ENCODE measurements around the gene HES1.

Gene HES1

DNA sequence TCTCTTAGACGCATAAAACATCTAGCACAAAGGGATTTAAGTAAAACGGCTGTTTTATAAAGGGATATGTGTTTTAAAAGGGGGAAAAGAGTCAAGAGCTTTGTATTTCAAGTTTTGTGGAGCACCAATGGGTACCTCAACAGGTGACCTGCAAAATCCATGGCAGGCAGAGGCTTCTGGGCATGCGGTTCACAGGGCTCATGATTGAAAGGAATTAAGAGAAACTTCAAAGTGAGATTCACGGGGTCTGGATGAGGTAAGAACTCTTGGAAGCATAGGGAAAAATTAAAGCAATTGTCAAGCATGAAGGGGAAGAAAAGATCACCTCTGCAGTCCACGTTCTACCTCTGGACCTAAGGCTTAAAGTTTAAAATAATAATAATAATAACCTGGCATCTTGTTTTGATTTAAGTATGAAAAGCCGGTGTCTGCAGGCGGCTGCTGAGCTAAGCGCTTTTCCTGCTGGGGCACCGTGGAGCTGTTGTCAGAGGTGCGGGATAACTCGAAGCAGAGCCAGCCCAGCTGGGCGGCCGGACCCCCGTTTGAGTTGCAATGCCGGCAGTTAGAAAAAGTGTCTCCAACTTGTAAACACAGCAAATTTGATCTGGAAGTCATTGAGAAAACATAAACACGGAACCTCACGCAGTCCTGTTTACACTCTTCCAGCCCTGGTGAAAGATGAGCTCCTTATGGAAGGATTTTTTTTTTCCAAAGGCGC lies 40.5 kb downstream of the HES1 start:
- TF ChIP-seq JUND (IDR thresholded peaks at IDR 0.05; ENCODE audit: low read depth) = no peak
- DNase-seq (ENCODE audit: low read depth in 1 of 2, low spot score in 1 of 2) = no peak
- in situ Hi-C loops (cut with HindIII; ENCODE audit: low pct_unique_long_range_greater_than_20kb, low sequenced_read_pairs) = no loop called here

- DNase-seq (ENCODE audit: low read depth in 1 of 2, low spot score in 1 of 2) = peak in 1 of 2 experiments; percentile 63
- TF ChIP-seq JUND (IDR thresholded peaks at IDR 0.05; ENCODE audit: low read depth) = no peak
- in situ Hi-C loops (cut with HindIII; ENCODE audit: low pct_unique_long_range_greater_than_20kb, low sequenced_read_pairs) = no loop called here
Observed at GRCh38 chr3:194177141-194177540, 41.2 kb downstream of the HES1 start.

- DNase-seq (ENCODE audit: low read depth in 1 of 2, low spot score in 1 of 2) = no peak
- in situ Hi-C loops (cut with HindIII; ENCODE audit: low pct_unique_long_range_greater_than_20kb, low sequenced_read_pairs) = no loop called here
Observed at GRCh38 chr3:194178128-194178527, 42.2 kb downstream of the HES1 start.

GRCh38 chr3:194178669-194179068 lies 42.7 kb downstream of the HES1 start:
- in situ Hi-C loops (cut with HindIII; ENCODE audit: low pct_unique_long_range_greater_than_20kb, low sequenced_read_pairs) = no loop called here
- no peak for TF ChIP-seq JUND (IDR thresholded peaks at IDR 0.05; ENCODE audit: low read depth)
- DNase-seq (ENCODE audit: low read depth in 1 of 2, low spot score in 1 of 2) = peak in 1 of 2 experiments; percentile 91

More at GRCh38 chr3:194178128-194178527, 42.2 kb downstream of the HES1 start:
- no peak for TF ChIP-seq JUND (IDR thresholded peaks at IDR 0.05; ENCODE audit: low read depth)

GRCh38 chr3:194180570-194180969 lies 44.6 kb downstream of the HES1 start:
- TF ChIP-seq JUND (IDR thresholded peaks at IDR 0.05; ENCODE audit: low read depth) = no peak
- no peak for DNase-seq (ENCODE audit: low read depth in 1 of 2, low spot score in 1 of 2)
- in situ Hi-C loops (cut with HindIII; ENCODE audit: low pct_unique_long_range_greater_than_20kb, low sequenced_read_pairs) = no loop called here

DNA sequence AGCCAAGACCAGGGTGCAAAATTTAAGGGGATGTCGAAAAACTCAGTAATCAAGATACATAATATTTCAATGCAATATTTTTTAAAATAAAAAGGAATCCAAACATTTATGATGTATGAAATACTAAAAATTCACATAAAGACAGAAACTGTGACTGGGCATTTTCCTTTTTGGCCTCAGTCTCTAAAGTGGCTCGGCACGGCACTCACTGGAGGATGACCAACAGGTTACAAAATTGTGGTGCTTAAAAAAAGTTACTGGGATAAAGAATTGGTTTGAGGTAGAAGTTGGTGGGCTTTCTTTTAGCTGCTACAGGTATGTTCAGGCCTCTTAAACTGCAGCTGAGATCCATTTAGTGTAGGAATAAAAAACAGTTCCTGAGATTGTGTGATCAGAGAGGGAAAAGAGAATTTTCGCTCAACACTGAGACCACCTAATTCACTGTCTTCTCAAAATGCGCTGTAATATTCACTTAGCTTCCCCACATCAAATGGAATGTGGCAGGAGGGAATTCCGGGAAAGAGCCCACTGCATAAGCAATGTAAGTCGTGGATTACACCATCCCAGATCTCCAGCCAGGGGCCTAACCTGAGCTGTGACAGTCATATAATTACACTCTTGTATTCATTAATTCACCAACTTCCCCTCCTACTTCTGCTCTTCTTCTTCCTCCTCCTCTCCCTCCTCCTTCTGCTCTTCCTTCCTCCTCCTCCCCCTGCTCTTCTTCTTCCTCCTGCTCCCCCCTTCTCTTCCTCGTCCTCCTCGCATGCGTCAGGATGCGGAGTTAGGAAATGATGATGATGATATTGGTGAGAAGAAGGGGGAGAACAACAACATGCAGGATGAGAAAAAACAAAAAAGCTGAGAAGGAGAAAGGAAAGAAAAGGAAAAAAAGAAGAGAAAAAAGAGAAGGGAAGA lies 45.9 kb downstream of the HES1 start:
- in situ Hi-C loops (cut with HindIII; ENCODE audit: low pct_unique_long_range_greater_than_20kb, low sequenced_read_pairs) = no loop called here
- no peak for TF ChIP-seq JUND (IDR thresholded peaks at IDR 0.05; ENCODE audit: low read depth)
- no peak for DNase-seq (ENCODE audit: low read depth in 1 of 2, low spot score in 1 of 2)

DNA sequence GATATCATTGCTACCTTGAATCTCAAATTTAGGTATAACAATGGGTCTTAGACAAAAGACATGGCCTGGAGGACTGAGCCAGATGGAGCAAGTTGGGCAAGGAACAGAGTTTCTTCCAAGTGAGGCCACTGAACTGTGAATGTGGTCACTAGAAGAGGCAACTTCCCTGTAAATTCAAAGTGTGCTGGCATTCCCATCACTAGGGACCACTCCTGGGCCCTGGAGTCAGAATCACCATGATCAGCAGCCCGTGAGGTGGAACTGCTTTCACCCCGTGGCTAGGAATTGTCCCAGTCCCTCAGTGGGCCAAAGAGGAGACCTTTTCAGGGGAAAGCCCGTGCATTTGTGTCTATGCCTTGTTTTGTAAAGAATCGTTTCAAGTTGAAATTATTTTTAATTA lies 47.3 kb downstream of the HES1 start:
- DNase-seq (ENCODE audit: low read depth in 1 of 2, low spot score in 1 of 2) = no peak
- no peak for TF ChIP-seq JUND (IDR thresholded peaks at IDR 0.05; ENCODE audit: low read depth)
- in situ Hi-C loops (cut with HindIII; ENCODE audit: low pct_unique_long_range_greater_than_20kb, low sequenced_read_pairs) = no loop called here

- TF ChIP-seq JUND (IDR thresholded peaks at IDR 0.05; ENCODE audit: low read depth) = no peak
- peak in 1 of 2 experiments; percentile 93 for DNase-seq (ENCODE audit: low read depth in 1 of 2, low spot score in 1 of 2)
- in situ Hi-C loops (cut with HindIII; ENCODE audit: low pct_unique_long_range_greater_than_20kb, low sequenced_read_pairs) = no loop called here
Observed at GRCh38 chr3:194184265-194184751, 48.4 kb downstream of the HES1 start.

- no peak for DNase-seq (ENCODE audit: low read depth in 1 of 2, low spot score in 1 of 2)
- TF ChIP-seq JUND (IDR thresholded peaks at IDR 0.05; ENCODE audit: low read depth) = no peak
- in situ Hi-C loops (cut with HindIII; ENCODE audit: low pct_unique_long_range_greater_than_20kb, low sequenced_read_pairs) = no loop called here
Observed at GRCh38 chr3:194184801-194185200, 48.9 kb downstream of the HES1 start.

DNA sequence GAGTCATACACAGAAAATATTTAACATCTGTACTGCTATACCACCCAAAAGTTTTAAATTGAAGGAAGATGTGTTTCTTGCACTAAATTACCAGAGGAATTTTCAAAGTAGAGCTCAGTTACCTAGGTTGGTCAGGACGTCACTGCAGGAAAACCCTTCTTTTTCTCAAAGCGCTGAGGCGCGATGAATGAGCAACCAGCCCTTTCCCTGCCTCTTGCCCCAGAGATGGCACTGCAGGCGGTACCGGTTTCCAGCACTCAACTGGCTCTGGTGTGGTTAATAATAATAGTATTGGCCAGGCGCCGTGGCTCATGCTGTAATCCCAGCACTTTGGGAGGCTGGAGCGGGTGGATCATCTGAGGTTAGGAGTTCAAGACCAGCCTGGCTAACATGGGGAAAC lies 49.3 kb downstream of the HES1 start:
- in situ Hi-C loops (cut with HindIII; ENCODE audit: low pct_unique_long_range_greater_than_20kb, low sequenced_read_pairs) = no loop called here
- no peak for TF ChIP-seq JUND (IDR thresholded peaks at IDR 0.05; ENCODE audit: low read depth)
- no peak for DNase-seq (ENCODE audit: low read depth in 1 of 2, low spot score in 1 of 2)

- in situ Hi-C loops (cut with HindIII; ENCODE audit: low pct_unique_long_range_greater_than_20kb, low sequenced_read_pairs) = no loop called here
- no peak for DNase-seq (ENCODE audit: low read depth in 1 of 2, low spot score in 1 of 2)
- no peak for TF ChIP-seq JUND (IDR thresholded peaks at IDR 0.05; ENCODE audit: low read depth)
Observed at GRCh38 chr3:194187233-194187944, 51.4 kb downstream of the HES1 start.

Measured in T47D (cell line).